ENCODE data around the gene SERP2. TPM values are rescaled to one million over a fixed set of nuclear protein-coding genes. Genes with fewer than 3 reads are reported as not detected.

SERP2 gene
- total RNA-seq, 1 experiment from 2014 or later: not detected

DNA sequence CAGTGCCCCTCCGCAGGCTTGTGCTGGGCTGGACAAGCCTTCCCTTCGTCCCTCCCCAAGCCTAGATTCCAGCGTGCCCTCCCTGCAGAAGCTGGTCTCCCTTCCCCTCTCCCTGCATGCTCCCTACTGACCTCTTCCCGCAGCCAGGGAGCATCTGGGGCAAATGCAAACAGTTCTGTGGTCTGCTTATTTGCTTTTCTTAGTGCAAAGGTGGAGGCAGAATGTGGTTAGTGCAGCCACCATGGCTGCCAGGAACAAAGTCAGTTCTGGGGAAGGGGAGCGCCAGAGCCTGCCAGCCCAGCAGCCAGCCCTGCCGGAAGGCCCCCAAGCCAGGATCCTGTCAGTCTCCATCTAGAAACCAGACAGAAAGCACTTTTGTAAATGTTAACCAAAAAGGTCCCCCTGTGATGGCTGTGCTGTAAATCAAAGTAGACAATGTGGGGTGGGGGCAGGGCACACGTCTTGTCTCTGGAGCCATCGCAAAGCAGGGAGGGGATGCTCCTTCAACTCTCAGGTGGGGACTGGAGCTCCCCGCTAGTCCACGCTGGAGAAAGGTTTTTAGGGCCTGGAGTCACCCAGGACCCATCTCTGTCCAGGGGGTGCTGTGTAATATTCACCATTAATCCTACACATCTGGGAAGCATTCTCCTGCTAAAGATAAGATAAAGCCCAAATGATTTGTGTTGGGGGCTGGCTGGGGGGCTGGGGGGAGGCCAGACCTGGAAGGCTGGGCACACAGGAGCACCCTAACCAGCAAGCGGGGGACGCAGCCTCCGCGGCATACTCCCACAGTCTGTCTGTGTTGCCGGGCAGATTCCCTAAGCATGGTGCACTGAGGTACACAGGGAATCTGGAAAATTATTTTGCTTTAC lies 30.9 kb downstream of the SERP2 start:
- DNase-seq (ENCODE audit: low spot score): peak; percentile 8
- in situ Hi-C loops (cut with HindIII; ENCODE audit: low sequenced_read_pairs): no loop called here

DNA sequence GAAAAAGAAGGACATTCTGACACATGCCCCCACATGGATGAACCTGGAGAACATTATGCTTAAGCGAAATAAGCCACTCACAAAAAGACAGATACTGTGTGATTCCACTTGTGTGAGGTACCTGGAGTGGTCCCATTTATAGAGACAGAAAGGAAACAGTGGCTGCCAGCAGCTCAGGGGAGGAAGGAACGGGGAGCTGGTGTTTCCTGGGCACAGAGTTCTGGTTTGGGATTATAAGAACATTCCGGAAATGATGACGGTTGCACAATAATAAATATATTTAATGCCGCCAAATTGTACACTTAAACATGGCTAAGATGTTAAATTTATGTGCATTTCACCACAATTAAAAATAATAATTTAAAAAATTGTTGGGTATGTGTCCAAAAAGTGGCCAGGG lies 33.0 kb downstream of the SERP2 start:
- in situ Hi-C loops (cut with HindIII; ENCODE audit: low sequenced_read_pairs): no loop called here
- no peak for DNase-seq (ENCODE audit: low spot score)

DNA sequence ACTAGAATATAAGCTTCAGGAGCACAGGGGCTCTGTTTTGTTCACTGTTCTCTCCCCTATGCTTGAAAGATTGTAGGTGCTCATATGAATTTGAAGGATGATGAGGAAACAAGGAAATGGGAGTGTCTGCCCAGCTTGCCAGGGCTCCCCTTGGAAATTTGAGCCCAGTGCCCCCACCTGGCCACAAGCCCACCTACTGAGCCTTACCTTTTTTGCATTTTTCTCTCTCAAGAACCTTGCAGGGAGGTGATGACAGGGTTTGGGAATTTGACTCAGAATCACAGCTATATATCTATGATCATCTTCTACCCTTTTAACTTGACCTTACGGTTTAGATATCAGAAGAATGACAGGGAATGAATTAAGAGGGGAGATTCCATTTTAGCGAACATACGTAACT lies 33.8 kb downstream of the SERP2 start:
- DNase-seq (ENCODE audit: low spot score): no peak
- in situ Hi-C loops (cut with HindIII; ENCODE audit: low sequenced_read_pairs): no loop called here

DNA sequence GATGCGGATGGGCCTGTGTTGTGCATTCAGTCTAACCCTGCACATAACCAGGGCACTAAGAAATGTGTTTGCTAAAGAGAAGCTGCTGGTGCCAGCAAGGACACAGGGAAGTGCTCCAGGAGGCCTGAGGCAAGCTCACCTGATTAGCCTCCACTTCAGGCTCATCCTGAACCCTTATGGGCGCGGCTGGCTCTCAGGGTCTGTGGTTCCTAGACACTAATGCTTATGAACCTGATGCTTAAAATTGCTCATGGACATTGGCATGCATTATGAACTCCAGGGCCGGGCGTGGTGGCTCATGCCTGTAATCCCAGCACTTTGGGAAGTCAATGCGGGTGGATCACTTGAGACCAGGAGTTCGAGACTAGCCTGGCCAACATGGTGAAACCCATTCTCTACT lies 34.3 kb downstream of the SERP2 start:
- DNase-seq (ENCODE audit: low spot score): no peak
- in situ Hi-C loops (cut with HindIII; ENCODE audit: low sequenced_read_pairs): no loop called here

DNA sequence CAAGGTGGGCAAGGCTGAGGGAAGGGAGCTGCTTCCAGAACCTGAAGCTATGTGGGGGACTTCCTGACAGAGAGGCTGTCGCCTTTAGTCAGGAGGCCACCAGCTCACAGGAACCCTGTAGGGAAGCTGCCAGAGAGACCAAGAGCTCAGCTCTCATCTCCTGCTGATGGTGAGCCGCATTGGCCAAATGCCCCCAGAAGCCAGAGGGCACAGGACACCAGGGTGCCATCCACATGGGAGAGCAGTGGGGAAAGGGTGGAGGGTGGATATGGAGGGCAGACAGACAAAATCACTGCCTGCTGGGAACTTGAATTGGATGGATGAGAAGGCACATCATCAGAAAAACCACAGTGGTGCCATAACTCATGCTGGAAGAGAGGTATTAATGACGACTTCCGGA lies 36.0 kb downstream of the SERP2 start:
- DNase-seq (ENCODE audit: low spot score): no peak
- in situ Hi-C loops (cut with HindIII; ENCODE audit: low sequenced_read_pairs): no loop called here

DNA sequence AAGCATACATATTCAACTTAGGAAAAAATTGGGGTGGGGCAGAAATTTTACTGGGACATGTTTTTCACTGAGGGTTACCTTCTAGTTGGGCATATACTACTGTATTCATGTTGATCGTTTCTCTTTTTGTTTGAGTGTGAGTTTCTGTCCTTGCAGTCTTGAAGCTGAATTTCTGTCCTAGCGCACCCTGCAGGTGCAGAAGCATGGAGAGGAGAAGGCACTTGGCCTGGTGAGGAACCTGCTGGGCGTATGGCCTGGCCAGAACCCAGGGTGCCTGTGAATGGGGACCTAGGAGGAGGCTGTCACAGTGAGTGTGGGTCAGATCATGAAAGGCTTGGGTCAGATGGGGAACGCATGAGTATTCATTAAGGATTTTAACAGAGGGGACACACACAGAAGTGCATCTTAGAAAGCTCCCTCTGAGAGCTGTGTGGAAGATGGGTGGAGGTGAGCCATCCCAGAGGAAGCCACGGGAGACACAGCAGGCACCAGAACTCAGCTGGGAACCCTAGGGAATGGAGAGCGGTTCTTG lies 36.8 kb downstream of the SERP2 start:
- no peak for DNase-seq (ENCODE audit: low spot score)
- in situ Hi-C loops (cut with HindIII; ENCODE audit: low sequenced_read_pairs): no loop called here

DNA sequence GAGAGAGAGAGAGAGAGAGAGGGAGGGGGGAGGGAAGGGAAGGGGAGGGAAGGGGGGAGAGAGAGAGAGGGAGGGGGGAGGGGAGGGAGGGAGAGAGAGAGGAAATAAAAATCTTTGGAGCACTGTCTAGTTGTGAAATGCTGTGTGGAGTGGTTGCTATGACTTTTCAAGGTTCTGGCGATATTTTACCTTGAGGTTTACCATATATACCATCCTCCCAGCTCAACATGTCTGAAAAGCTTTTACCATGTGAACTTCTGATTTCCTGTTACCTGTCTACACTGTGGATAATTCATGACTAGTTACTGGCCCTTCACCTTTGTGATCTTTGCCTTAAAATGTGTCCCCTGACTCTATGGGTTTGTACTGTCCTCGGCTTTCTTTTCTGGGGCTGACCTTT lies 38.2 kb downstream of the SERP2 start:
- in situ Hi-C loops (cut with HindIII; ENCODE audit: low sequenced_read_pairs): no loop called here
- DNase-seq (ENCODE audit: low spot score): no peak

DNA sequence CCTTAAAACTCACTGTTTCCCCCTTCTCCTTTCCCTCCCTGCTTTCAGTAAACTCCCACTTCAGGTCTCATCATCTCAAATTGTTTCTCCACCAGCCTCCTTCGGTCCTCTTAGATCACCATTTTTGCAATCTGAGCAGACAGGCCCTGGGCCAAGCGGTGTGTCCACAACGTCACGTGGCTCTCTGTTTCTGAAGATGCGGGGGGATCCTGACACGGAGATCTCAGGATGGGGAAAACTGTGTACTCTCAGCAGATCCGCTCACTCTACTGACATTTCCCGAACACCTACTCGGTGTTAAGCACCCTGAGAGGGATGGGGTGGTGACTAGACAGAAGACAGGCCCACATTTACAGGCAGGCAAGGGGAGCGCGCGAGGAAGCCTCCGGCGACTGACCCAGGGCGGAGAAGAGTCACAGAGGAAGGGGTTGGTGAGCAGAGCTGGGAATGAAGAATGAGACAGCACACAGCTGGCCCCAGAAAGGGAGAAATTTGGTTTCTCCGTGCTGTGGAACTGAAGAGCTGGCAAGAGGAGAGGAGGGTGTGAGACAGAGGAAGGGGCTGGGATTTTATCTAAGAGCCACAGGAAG lies 38.8 kb downstream of the SERP2 start:
- in situ Hi-C loops (cut with HindIII; ENCODE audit: low sequenced_read_pairs): no loop called here
- DNase-seq (ENCODE audit: low spot score): no peak

DNA sequence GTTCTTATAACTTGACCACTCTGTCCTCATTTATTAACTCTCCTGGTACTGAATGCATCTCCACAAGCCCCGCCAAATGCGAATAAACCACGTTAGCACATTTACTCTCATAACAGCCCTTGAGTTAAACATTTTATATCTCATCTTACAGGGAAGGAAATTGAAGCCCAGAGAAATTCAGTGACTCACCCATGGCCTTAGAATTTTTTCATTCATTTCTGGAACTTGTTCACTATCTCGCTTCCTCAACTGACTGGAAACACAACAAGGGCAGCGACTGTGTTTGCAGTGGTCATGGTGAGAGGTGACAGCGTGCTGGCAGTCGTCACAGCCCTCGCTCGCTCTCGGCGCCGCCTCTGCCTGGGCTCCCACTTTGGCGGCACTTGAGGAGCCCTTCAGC lies 39.5 kb downstream of the SERP2 start:
- in situ Hi-C loops (cut with HindIII; ENCODE audit: low sequenced_read_pairs): no loop called here
- no peak for DNase-seq (ENCODE audit: low spot score)

DNA sequence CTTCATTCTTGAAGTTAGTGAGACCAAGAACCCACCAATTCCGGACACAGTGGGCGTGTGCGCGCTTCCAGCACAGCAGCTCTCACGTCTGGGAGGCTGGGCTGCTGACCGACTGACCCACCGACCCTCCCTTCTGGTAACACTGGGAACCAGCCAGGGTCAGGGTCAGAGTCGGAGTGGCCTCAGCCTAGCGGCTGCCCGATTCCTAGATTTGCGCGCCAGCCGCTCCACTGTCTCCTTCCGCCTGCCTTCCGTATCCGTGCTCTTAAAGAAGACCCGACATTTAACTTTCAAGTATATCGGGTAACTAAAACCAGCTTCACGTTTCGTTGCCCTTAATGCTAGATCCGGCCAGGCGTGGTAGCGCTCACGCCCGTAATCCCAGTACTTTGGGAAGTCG lies 41.1 kb downstream of the SERP2 start:
- no peak for DNase-seq (ENCODE audit: low spot score)
- in situ Hi-C loops (cut with HindIII; ENCODE audit: low sequenced_read_pairs): no loop called here

DNA sequence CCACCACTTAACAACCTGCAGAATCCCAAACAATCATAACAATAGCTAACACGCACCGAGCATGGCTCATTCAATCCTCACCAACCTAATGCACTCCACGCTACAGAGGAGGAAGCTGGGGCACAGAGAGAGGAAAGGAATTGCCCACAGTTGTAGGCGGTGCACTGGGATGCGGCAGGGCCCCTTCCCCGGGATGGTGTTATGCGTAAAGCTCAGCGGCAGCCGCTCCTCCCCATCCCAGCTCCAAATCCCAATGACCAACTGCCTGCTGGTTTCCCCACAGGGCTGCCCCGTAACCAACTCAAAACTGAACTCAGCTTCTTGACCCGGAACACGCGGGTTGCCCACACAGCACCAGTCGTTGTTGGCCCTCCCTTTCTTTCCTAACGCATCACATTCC lies 42.2 kb downstream of the SERP2 start:
- no peak for DNase-seq (ENCODE audit: low spot score)
- in situ Hi-C loops (cut with HindIII; ENCODE audit: low sequenced_read_pairs): no loop called here

DNA sequence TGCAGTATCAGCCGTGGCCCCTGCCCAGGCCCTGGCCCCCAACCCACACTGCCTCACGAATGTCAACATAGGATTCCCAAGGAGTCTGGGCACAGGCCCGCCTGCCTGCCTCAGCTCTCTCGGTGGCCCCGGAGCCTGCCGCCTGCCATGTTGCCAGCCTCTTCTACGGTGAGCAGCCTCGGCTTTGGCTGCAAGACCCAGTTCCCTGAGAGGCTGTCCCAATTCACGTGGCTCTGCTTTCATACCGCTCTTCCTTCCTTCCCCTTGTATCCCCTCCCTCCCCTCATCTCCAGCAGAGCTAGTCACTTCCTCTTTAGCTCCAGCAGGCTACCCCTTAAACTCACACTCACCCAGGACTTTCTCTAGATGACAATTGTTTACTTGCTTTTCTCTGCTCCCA lies 42.7 kb downstream of the SERP2 start:
- in situ Hi-C loops (cut with HindIII; ENCODE audit: low sequenced_read_pairs): no loop called here
- DNase-seq (ENCODE audit: low spot score): no peak

DNA sequence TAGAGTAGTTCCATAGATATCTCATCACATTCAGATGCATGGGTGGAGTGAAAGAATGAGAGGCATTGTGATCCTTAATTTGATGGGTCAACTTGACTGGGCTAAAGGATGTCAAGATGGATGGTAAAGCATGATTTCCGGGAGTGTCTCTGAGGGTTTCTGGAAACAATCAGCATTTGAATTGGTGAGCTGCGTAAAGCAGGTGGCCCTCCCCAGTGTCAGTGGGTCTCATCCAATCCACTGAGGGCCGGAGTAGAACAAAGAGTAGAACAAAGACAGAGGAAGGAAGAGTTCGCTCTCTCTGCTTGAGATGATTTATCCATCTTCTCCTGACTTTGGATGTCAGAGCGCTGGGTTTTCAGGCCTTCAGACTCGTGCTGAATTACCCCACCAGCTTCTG lies 43.1 kb downstream of the SERP2 start:
- DNase-seq (ENCODE audit: low spot score): no peak

DNA sequence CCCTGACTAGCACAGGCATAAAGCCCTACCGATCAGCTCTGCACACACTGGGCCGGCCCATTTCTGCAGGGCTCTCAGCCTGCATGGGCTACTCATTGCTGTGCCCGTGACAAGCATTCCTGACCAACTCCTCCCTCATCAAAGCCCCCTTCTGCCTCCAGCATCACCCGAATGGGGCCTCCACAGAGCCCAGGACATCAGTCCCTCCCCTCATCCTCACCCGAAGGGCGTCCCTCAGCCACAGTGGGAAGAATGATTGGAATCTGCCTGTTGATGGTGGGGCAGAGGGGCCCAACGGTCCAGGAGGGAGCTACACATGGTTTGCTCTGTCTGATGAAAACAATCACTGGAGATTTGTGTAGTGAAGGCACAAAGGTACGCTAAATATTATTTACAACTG lies 43.8 kb downstream of the SERP2 start:
- in situ Hi-C loops (cut with HindIII; ENCODE audit: low sequenced_read_pairs): no loop called here
- no peak for DNase-seq (ENCODE audit: low spot score)

More for the DNA sequence above, 43.1 kb downstream of the SERP2 start:
- in situ Hi-C loops (cut with HindIII; ENCODE audit: low sequenced_read_pairs): no loop called here

DNA sequence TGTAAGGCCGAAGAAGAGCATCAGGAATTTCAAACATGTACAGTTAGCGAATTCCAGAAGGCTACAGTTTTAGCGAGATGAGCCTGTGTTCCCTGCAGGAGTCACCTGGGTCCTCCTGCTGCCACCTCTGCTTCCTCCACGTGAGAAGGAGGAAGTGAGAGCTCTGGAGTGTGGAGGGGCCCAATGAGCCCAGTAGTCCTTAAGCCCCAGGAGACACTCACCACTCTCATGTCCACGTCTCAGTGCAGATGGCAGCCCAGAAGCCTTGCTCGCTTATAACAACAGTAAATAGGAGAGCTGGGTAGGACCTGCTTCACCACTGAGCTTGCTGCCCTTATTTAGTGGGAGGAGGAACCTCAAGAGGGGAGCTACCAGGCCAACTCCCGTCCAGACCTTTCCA lies 44.3 kb downstream of the SERP2 start:
- in situ Hi-C loops (cut with HindIII; ENCODE audit: low sequenced_read_pairs): no loop called here
- DNase-seq (ENCODE audit: low spot score): no peak

DNA sequence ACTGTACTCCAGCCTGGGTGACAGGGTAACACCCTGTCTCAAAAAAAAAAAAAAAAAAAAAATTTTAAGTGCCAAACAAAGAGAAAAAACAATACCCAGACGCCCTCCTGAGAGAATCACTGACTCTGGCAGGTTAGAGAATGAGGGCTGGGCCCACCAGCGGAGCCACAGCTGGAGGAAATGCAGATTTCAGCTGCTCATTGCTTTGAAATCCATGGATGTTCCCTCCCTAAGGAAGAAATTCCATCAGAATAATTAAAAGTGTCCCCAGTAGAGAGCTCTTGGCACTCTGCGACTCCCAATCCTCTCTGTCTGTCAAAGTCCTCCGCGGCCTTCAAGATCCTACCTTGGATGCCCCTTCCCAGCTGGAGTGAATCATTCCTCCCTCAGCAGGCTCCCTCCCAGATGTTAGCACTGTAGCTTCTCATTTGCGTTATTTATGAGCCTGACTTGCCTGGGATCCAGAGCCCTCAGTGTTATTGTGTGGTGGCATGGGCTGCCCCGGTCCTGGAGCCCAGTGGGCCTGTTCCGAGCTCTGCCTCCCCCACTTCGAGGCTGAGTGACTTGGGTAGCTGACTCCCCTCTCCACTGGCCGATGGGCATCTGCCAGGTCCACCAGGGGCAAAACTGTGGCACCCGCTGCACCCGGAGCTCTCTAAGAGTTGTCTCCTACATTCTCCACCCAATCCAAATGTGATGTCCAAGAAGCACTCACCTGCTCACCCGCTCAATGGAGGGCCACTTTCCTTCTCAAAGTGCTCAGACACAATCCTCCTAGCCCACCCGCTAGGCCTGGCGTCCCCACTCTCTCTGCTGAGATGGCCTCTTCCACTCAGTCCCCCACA lies 47.0 kb downstream of the SERP2 start:
- DNase-seq (ENCODE audit: low spot score): no peak
- in situ Hi-C loops (cut with HindIII; ENCODE audit: low sequenced_read_pairs): no loop called here

DNA sequence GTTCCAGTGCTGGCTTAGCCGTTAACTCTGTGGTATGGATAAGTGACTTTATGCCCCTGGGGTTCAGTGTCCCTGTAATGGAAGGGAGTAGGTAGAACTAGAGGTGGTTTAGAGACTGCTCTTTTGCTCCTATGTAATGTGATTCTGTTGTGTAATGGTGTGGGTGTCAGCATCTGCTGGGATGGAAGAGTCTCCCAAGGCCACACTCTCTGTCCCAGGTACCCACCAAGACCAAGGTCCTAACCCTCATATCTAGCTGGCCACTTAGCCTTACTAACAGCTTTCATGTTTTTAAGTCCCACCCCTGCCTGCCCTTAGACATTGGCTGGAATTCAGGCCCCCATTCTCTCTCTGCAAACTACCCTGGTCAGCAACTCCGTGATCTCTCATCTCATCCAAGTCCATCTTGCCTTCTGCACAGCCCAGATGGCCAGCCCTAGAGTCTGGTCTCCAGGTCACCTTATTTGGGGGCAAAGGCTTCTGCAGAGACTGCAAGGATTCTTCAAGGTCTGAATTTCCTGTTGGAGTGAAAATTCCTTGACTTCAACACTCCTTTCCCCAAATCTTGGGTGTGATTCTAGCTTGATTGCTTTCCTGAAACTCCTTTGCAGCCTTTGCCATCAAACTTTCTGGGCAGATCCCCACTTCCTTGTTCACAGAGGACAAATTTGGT lies 48.4 kb downstream of the SERP2 start:
- in situ Hi-C loops (cut with HindIII; ENCODE audit: low sequenced_read_pairs): no loop called here
- no peak for DNase-seq (ENCODE audit: low spot score)

DNA sequence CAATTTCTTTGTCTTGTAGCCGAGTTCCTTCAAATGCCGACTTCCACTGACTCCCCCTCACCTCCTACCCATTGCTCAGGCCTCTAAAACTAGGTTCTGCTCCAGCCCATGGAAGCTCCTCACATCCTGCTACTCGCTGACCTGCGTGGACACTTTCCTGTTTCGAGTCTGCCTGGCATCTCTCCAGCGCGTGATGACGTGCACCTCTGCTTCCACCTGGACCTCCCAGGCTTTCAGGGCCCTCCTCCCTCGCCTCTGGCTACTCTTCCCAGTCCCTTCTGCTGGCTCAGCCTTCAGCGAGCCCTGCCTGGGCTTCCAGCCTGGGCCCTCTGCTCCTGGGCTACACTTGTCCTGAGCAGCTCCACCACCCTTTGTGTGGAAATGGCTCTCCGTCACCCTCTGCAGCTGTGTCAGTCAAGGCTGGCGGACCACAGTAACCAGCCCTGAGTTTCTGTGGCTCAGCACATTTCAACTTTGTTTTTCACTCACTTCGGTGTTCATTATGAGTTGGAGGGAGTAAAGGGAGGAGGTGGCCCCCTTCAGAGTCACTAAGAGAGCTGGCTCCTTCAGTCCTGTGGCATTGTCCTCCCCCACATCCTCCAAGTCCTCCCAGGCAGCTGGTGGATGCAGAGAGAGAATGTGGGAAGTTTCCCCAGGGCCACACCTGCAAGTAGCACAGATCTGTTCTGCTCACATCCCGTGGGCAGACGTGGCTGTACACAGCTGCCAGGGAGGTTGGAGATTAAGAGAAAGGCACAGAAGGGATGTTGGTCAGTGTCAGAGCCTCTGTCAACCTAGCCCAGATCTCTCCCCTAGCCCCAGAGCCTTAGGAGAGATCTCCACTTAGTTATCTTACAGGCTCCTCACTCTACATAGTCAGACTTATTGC lies 49.4 kb downstream of the SERP2 start:
- in situ Hi-C loops (cut with HindIII; ENCODE audit: low sequenced_read_pairs): no loop called here
- DNase-seq (ENCODE audit: low spot score): no peak

Data from G401 (cell line).